OCI-LY1 (cell line): ENCODE measurements around the gene PRKG1.

Experiments
- H2AFZ ChIP-seq: fragments of 200-600 bp; sonication (generic), shearing (Covaris generic); 2 replicates; pipeline ENCODE4 v1.6.0; 2014; ENCODE audit warnings: antibody characterized with exemption, mild to moderate bottlenecking, low read length
- H3F3A ChIP-seq: fragments of 200-600 bp; sonication (generic), shearing (Covaris generic); 2 replicates; pipeline ENCODE4 v1.6.0; 2014; ENCODE audit warnings: mild to moderate bottlenecking, antibody characterized with exemption, low read length, moderate library complexity; ENCODE audit not compliant: insufficient read depth
- H3K27ac ChIP-seq: fragments of 200-600 bp; sonication (generic); 2 replicates; pipeline ENCODE4 v1.5.1; 2014; ENCODE audit warnings: low read length, mixed run types, mild to moderate bottlenecking, low read depth; ENCODE audit not compliant: poor library complexity, severe bottlenecking
- H3K27me3 ChIP-seq: fragments of 200-600 bp; sonication (generic); 2 replicates; pipeline ENCODE4 v1.6.0; 2014; ENCODE audit warnings: antibody characterized with exemption, mild to moderate bottlenecking, low read length, moderate library complexity; ENCODE audit not compliant: insufficient read depth
- H3K36me3 ChIP-seq: fragments of 200-600 bp; sonication (generic); 2 replicates; pipeline ENCODE4 v1.6.1; 2014; ENCODE audit warnings: mild to moderate bottlenecking, antibody characterized with exemption, low read length, moderate library complexity, mixed read lengths; ENCODE audit not compliant: insufficient read depth
- H3K4me1 ChIP-seq: fragments of 200-600 bp; sonication (generic); 2 replicates; pipeline ENCODE4 v1.5.1; 2014; ENCODE audit warnings: mild to moderate bottlenecking, low read length, moderate library complexity; ENCODE audit not compliant: insufficient read depth, severe bottlenecking
- H3K4me2 ChIP-seq: fragments of 200-600 bp; sonication (generic), shearing (Covaris generic); 2 replicates; pipeline ENCODE4 v1.6.1; 2014; ENCODE audit warnings: low read length
- H3K4me3 ChIP-seq: fragments of 200-600 bp; sonication (generic); 2 replicates; pipeline ENCODE4 v1.5.1; 2014; ENCODE audit warnings: low read length, low read depth, mild to moderate bottlenecking, mixed read lengths; ENCODE audit not compliant: poor library complexity, severe bottlenecking
- H3K79me2 ChIP-seq: fragments of 200-600 bp; shearing (Covaris generic); 2 replicates; pipeline ENCODE4 v1.6.1; 2016; ENCODE audit warnings: mixed run types, low read length, mixed read lengths; ENCODE audit not compliant: insufficient read depth
- H3K9ac ChIP-seq: fragments of 200-600 bp; sonication (generic), shearing (Covaris generic); 2 replicates; pipeline ENCODE4 v1.6.1; 2014; ENCODE audit warnings: mild to moderate bottlenecking, low read length, mixed read lengths
- H3K9me2 ChIP-seq: fragments of 200-600 bp; sonication (generic), shearing (Covaris generic); 2 replicates; pipeline ENCODE4 v1.6.1; 2014; ENCODE audit warnings: low read depth, mild to moderate bottlenecking, low read length, mixed read lengths
- H3K9me3 ChIP-seq: fragments of 200-600 bp; shearing (Covaris generic); 2 replicates; pipeline ENCODE4 v1.6.1; 2014; ENCODE audit warnings: low read length, mixed read lengths
- H4K20me1 ChIP-seq: fragments of 200-600 bp; sonication (generic), shearing (Covaris generic); 2 replicates; pipeline ENCODE4 v1.6.0; 2016; ENCODE audit warnings: mild to moderate bottlenecking, low read length; ENCODE audit not compliant: insufficient read depth
- CTCF ChIP-seq: fragments of 200-600 bp; sonication (generic), shearing (Covaris generic); IDR thresholded peaks from 2 replicates; pipeline ENCODE4 v1.5.1; 2017; ENCODE audit warnings: mild to moderate bottlenecking, antibody characterized with exemption, low read length, moderate library complexity, mixed read lengths
- EZH2 ChIP-seq: fragments of 200-600 bp; sonication (generic), shearing (Covaris generic); IDR thresholded peaks from 2 replicates; pipeline ENCODE4 v1.8.0; 2017; ENCODE audit warnings: borderline replicate concordance, mixed run types, mild to moderate bottlenecking, antibody characterized with exemption, low read length, moderate library complexity, mixed read lengths

PRKG1 gene

GRCh38 chr10:52068485-52068884 lies 994.2 kb downstream of the PRKG1 start:
- Histone ChIP-seq H4K20me1 (no peaks in the 10 kb centered on the region), H3K27ac (no peak overlapping the region), H3K9me3 (no peaks in the 10 kb centered on the region), H3F3A (no peaks in the 10 kb centered on the region), H3K9me2 (no peaks in the 10 kb centered on the region), H2AFZ (no peak overlapping the region), H3K4me1 (no peaks in the 10 kb centered on the region), H3K4me2 (no peak overlapping the region), H3K4me3 (no peak overlapping the region), H3K79me2 (no peaks in the 10 kb centered on the region), H3K36me3 (no peaks in the 10 kb centered on the region), H3K27me3 (no peaks in the 10 kb centered on the region), H3K9ac (no peak overlapping the region)
- TF ChIP-seq CTCF = no peak
- TF ChIP-seq EZH2 = no peak

GRCh38 chr10:52071814-52072213 lies 997.5 kb downstream of the PRKG1 start:
- Histone ChIP-seq H3K36me3 (no peaks in the 10 kb centered on the region), H3K27ac (no peak overlapping the region), H3K4me2 (no peak overlapping the region), H4K20me1 (no peaks in the 10 kb centered on the region), H3K27me3 (no peaks in the 10 kb centered on the region), H3K79me2 (no peaks in the 10 kb centered on the region), H3K9me2 (no peaks in the 10 kb centered on the region), H2AFZ (no peak overlapping the region), H3K4me1 (no peaks in the 10 kb centered on the region), H3K9ac (no peak overlapping the region), H3K4me3 (no peak overlapping the region), H3K9me3 (no peaks in the 10 kb centered on the region), H3F3A (no peaks in the 10 kb centered on the region)
- TF ChIP-seq EZH2 (no peak), CTCF (no peak)

GRCh38 chr10:52074505-52075026 lies 1000.3 kb downstream of the PRKG1 start:
- no peaks in the 10 kb centered on the region for H3K79me2 ChIP-seq
- no peaks in the 10 kb centered on the region for H3F3A ChIP-seq
- TF ChIP-seq EZH2 = no peak
- TF ChIP-seq CTCF = no peak
- H4K20me1 ChIP-seq = no peaks in the 10 kb centered on the region
- no peaks in the 10 kb centered on the region for H3K4me1 ChIP-seq
- H3K9me3 ChIP-seq = no peaks in the 10 kb centered on the region
- H3K4me2 ChIP-seq = no peak overlapping the region
- H3K4me3 ChIP-seq = no peak overlapping the region
- H3K9me2 ChIP-seq = no peaks in the 10 kb centered on the region
- H3K27ac ChIP-seq = no peak overlapping the region
- H3K9ac ChIP-seq = no peak overlapping the region
- H3K36me3 ChIP-seq = no peaks in the 10 kb centered on the region
- H2AFZ ChIP-seq = no peak overlapping the region
- no peaks in the 10 kb centered on the region for H3K27me3 ChIP-seq
